ENCODE results near the gene MADCAM1.

Gene MADCAM1

GRCh38 chr19:508204-509150 lies 12.2 kb downstream of the MADCAM1 start:
- DNase-seq: no peak

- peak; percentile 54 for DNase-seq
Observed at GRCh38 chr19:510606-511100, 14.4 kb downstream of the MADCAM1 start.

GRCh38 chr19:511101-511851 lies 15.0 kb downstream of the MADCAM1 start:
- DNase-seq: no peak

- no peak for DNase-seq
Observed at GRCh38 chr19:512547-513365, 16.5 kb downstream of the MADCAM1 start.

GRCh38 chr19:513368-514165 lies 17.3 kb downstream of the MADCAM1 start:
- DNase-seq: no peak

GRCh38 chr19:514166-514663 lies 17.9 kb downstream of the MADCAM1 start:
- no peak for DNase-seq

GRCh38 chr19:517721-518597 lies 21.7 kb downstream of the MADCAM1 start:
- DNase-seq: no peak

- no peak for DNase-seq
Observed at GRCh38 chr19:518598-519231, 22.4 kb downstream of the MADCAM1 start.

- DNase-seq: no peak
Observed at GRCh38 chr19:519449-519865, 23.2 kb downstream of the MADCAM1 start.

GRCh38 chr19:522726-523125 lies 26.4 kb downstream of the MADCAM1 start:
- DNase-seq: no peak

GRCh38 chr19:524062-524674 lies 27.9 kb downstream of the MADCAM1 start:
- no peak for DNase-seq

- no peak for DNase-seq
Observed at GRCh38 chr19:525029-525428, 28.7 kb downstream of the MADCAM1 start.

GRCh38 chr19:525857-526419 lies 29.7 kb downstream of the MADCAM1 start:
- no peak for DNase-seq

- DNase-seq: no peak
Observed at GRCh38 chr19:530134-531008, 34.1 kb downstream of the MADCAM1 start.

- DNase-seq: peak; percentile 91
Observed at GRCh38 chr19:531009-531752, 34.9 kb downstream of the MADCAM1 start.

GRCh38 chr19:531753-532560 lies 35.7 kb downstream of the MADCAM1 start, which contains the start of gene CDC34:
Gene CDC34 (plus strand): TSS chr19:531760. CDS start chr19:531932, 172 bp downstream.
- DNase-seq: no peak

Data from T1000 (cell line).